Adipose tissue (tissue), 3 donors: ENCODE results near the gene CAMK2N2. TPM values are rescaled to one million over a fixed set of nuclear protein-coding genes. Genes with fewer than 3 reads are reported as not detected.

ENCODE experiments used
- H3K27ac ChIP-seq: one replicate; pipeline ENCODE4 v1.5.1; 2013; ENCODE audit warnings: low read depth, low read length
- WGBS, 3 donors: extraction: QIAGEN DNeasy Blood & Tissue Kit; methylation state at CpG; one replicate each; pipeline ENCODE4 v1.1.7; 2013; 5-methylcytosine and 5-hydroxymethylcytosine counted together
- polyA plus RNA-seq, 3 donors: library from polyadenylated mRNA; stranded (reverse); fragments of 200-250 nt; gene quantifications; one replicate each; pipeline ENCODE4 v1.2.3, GENCODE V29; 2013
- donor health status: healthy with polysubstance abuse.
- donor health status: Bipolar disorder and iron deficiency.
- donor health status: healthy.

Gene CAMK2N2
- polyA plus RNA-seq, 3 donors: 0.06 to 15.6 TPM; not detected in 1

- WGBS, 3 donors: 59 to 83% (median 69%) methylated on average over 3 of the region's 3 CpGs
- no peak overlapping the region for H3K27ac ChIP-seq
Observed at GRCh38 chr3:184231671-184232070, 29.7 kb downstream of the CAMK2N2 start.

GRCh38 chr3:184230603-184231528, 30.5 kb downstream of the CAMK2N2 start:
- WGBS, 3 donors: 5 to 10% (median 7%) methylated on average over 65 to 79 of the region's 79 CpGs
- no peak overlapping the region for H3K27ac ChIP-seq

DNA sequence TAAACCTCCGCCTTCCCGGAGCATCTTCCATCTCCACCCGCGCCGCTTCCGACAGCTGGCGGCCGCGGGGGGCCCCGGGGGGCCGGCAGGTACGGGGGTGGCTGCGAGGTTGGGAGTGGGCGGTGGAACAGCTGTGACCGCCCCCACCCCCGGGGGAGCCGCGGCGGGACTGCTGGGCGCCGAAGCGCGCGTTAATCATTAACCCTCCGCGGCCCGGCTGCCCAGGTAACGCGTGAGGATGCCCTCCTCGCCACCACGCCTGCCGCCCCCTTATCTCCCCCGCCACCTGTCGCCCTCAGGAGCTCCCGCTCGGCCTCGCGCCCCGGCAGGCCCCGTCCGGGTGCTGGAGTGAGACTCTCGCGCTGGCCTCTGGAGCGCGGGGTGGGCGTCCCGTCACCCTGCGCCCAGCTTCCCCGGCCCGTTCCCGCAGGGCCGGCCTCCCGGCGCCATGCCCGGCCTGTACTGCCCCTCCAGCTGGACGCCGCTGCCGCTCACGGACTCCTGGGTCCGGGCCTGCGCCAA, 31.2 kb downstream of the CAMK2N2 start:
- no peak overlapping the region for H3K27ac ChIP-seq
- 0 to 1% (median 1%) methylated on average over 52 to 60 of the region's 61 CpGs for WGBS, 3 donors

- 0 to 1% (median 1%) methylated on average over 33 to 66 of the region's 66 CpGs for WGBS, 3 donors
- no peak within 1 kb of the TSS for H3K27ac ChIP-seq
Observed at GRCh38 chr3:184229394-184230080, 31.8 kb downstream of the CAMK2N2 start, which contains the start of gene VWA5B2. Gene VWA5B2 (plus strand): TSS chr3:184229585. CDS start chr3:184230529, 944 bp downstream.

DNA sequence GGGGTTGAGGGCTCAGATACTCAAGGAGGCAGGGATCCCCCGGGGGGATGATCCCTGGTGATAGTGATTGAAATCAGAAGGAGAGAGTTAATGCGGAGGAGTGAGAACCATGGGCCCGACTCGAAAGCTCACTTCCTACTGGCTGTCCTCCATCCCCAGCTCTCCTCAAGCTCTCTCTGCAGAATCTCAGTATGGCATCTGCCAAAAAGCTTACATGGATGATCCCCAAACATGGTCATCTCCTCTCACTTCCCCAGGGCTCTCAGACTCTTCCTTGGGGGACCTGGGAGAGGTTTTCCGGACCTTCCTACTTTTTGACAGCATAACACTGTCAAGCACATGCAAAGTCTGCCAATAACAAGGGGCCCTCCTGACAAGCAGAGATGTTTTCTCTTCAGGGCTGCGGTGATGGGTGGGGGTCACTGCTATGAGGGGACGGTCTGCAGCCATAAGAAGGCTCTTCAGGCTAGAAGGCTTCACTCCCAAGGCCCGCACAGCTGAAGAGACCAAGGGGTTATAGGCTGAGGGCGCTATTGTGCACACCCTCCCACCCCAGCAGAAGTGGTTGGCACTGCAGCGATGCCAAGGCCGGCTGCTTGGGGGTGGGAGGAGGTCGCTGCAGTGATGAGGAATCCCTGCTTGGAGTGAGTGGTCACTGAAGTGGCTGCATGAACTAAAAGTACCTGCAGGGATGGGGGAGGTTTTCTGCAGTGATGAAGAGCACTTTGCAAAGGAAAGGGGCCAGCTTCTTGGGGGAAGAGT, 32.8 kb downstream of the CAMK2N2 start:
- 45 to 55% (median 49%) methylated on average over 11 to 12 of the region's 12 CpGs for WGBS, 3 donors
- no peak overlapping the region for H3K27ac ChIP-seq

- no peak overlapping the region for H3K27ac ChIP-seq
- WGBS, 3 donors: 50 to 51% (median 51%) methylated on average over 2 of the region's 2 CpGs
Observed at GRCh38 chr3:184227481-184227935, 33.8 kb downstream of the CAMK2N2 start.

GRCh38 chr3:184223946-184224345, 37.4 kb downstream of the CAMK2N2 start:
- H3K27ac ChIP-seq: no peak overlapping the region
- 80 to 83% (median 81%) methylated on average over 3 of the region's 3 CpGs for WGBS, 3 donors

DNA sequence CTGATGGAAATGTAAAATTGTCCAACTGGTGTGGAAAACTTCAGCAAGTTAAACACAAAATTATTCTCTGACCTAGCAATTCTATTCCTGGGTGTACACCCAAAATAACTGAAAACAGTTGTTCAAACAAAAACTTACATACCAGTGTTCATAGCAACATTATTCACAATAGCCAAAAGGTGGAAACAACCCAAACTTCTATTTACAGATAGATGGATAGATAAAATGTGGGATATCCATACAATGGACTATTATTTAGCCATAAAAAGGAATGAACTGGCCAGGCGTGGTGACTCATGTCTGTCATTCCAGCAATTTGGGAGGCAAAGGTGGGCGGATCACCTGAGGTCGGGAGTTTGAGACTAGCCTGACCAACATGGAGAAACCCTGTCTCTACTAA, 38.8 kb downstream of the CAMK2N2 start:
- 77 to 87% (median 78%) methylated on average over 3 of the region's 3 CpGs for WGBS, 3 donors
- no peak overlapping the region for H3K27ac ChIP-seq

DNA sequence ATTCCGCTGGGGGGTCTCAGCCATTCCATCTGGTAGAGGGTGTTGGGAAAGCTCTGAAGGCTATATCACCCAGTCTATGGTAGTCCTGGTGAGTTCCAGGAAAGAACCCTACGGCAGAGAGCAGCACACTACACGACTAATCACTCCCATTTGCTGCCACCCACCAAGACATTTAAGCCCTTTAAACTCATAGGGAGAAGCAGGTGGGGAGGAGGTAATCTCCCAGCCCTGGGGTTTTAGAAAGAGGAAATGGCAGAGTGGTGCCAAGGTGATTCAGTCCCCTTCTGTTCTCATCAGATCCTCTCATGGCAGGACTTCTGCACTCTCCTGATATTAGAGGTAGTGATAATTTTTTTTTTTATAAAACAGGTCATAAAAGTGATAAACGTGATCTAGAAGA, 42.5 kb downstream of the CAMK2N2 start:
- H3K27ac ChIP-seq: no peak overlapping the region
- WGBS, 3 donors: 58 to 65% (median 61%) methylated on average over 4 of the region's 4 CpGs

DNA sequence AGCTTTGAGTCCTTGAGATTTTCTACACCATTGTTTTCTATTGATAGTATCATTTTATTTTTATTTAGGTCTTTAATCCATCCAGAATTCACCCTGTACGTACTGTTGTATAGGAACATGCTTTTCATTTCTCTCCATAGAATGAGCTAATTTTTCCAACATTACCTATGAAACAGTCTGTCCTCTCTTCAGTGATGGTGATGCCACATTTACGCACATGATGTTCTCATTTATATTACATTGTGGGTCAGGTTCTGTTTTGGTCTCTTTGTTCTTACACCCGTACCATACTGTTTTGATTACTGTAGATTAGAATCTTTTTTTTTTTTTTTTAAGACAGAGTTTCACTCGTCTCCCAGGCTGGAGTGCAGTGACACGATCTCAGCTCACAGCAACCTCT, 49.6 kb downstream of the CAMK2N2 start:
- 73 to 81% (median 80%) methylated on average over 5 of the region's 5 CpGs for WGBS, 3 donors
- H3K27ac ChIP-seq: no peak overlapping the region

GRCh38 chr3:184211297-184211696, 50.1 kb downstream of the CAMK2N2 start:
- H3K27ac ChIP-seq: no peak overlapping the region
- 54 to 79% (median 74%) methylated on average over 5 of the region's 5 CpGs for WGBS, 3 donors

Other genes starting within 250 kb of the CAMK2N2 start
- 10 to 100 TPM in 1 of 3 donors, 1 to 10 TPM in 2; 6.0 to 10.8 (median 8.5) TPM for gene ABCC5, start 243.7 kb downstream of the CAMK2N2 start, polyA plus RNA-seq
- gene HTR3D, start 229.8 kb downstream of the CAMK2N2 start, polyA plus RNA-seq: not detected
- gene HTR3C, start 208.5 kb downstream of the CAMK2N2 start, polyA plus RNA-seq: not detected
- gene HTR3E, start 164.5 kb downstream of the CAMK2N2 start, polyA plus RNA-seq: not detected
- gene EIF2B5, start 126.2 kb downstream of the CAMK2N2 start, polyA plus RNA-seq: 10 to 100 TPM; 24.4 to 38.0 (median 26.3) TPM
- gene DVL3, start 106.2 kb downstream of the CAMK2N2 start, polyA plus RNA-seq: 10 to 100 TPM; 27.3 to 31.8 (median 29.0) TPM
- 100 to 1,000 TPM; 121 to 313 (median 264) TPM for gene AP2M1, start 86.7 kb downstream of the CAMK2N2 start, polyA plus RNA-seq
- gene ABCF3, start 75.4 kb downstream of the CAMK2N2 start, polyA plus RNA-seq: 10 to 100 TPM; 37.4 to 57.2 (median 42.4) TPM
- gene VWA5B2, start 32.0 kb downstream of the CAMK2N2 start, polyA plus RNA-seq: 1 to 10 TPM in 1 of 3 donors, under 1 TPM in 1, not detected in 1; 0.33 to 4.4 TPM
- 10 to 100 TPM; 22.6 to 43.9 (median 35.4) TPM for gene ALG3, start 12.6 kb downstream of the CAMK2N2 start, polyA plus RNA-seq
- gene EEF1AKMT4, start 11.9 kb downstream of the CAMK2N2 start, polyA plus RNA-seq: 1 to 10 TPM; 2.1 to 8.0 (median 4.4) TPM
- gene ECE2, start 14.5 kb upstream of the CAMK2N2 start, polyA plus RNA-seq: 1 to 10 TPM in 1 of 3 donors, not detected in 2; 5.5 TPM
- gene PSMD2, start 37.7 kb upstream of the CAMK2N2 start, polyA plus RNA-seq: 100 to 1,000 TPM in 2 of 3 donors, 10 to 100 TPM in 1; 74.6 to 181 (median 139) TPM
- gene EIF4G1, start 53.1 kb upstream of the CAMK2N2 start, polyA plus RNA-seq: 100 to 1,000 TPM; 114 to 271 (median 178) TPM
- 10 to 100 TPM in 2 of 3 donors, 1 to 10 TPM in 1; 7.6 to 16.5 (median 13.9) TPM for gene FAM131A, start 76.0 kb upstream of the CAMK2N2 start, polyA plus RNA-seq
- gene CLCN2, start 100.1 kb upstream of the CAMK2N2 start, polyA plus RNA-seq: 1 to 10 TPM; 2.8 to 4.3 (median 3.1) TPM
- gene POLR2H, start 100.2 kb upstream of the CAMK2N2 start, polyA plus RNA-seq: 10 to 100 TPM; 55.7 to 89.0 (median 61.4) TPM
- gene THPO, start 116.7 kb upstream of the CAMK2N2 start, polyA plus RNA-seq: 1 to 10 TPM in 2 of 3 donors, under 1 TPM in 1; 0.98 to 1.3 (median 1.0) TPM
- 10 to 100 TPM; 10.1 to 30.1 (median 14.2) TPM for gene CHRD, start 118.5 kb upstream of the CAMK2N2 start, polyA plus RNA-seq